ENCODE results near the gene GAREM2.

The GAREM2 gene

DNA sequence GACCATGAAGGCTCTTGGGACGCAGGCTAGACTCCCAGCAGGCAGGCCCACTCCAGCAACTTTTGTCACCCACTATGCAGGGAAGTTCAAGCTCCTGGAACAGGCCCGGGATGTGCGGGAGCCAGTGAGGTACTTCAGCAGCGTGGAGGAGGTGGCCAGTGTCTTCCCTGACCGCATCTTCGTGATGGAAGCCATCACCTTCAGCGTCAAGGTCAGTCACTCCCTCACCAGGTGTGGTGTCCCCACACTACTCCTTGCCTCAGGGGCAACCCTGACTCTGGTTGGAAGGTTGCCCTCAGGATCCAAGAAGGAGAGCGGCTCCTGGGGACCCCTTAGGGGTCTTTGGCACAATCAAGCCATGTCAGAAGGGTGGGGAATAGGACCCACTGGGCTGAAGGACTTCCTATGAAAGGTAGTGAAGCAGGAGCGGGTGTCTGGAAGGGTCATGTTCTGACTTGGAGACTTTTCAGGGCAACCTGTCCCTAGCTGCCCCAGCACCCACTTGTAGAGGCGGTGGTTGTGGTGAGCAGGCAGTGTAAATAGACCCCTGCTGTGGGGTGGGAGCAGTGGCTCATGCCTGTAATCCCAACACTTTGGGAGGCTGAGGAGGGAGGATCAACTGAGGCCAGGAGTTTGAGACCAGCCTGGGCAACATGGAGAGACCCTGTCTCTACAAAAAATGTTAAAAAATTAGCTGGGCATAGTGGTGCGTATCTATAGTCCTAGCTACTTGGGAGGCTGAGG is 10.2 kb downstream of the GAREM2 start:
- no peak for DNase-seq (ENCODE audit: low read depth in 1 of 2, low spot score in 1 of 2)
- Histone ChIP-seq H3K27ac (replicated peaks) (no peak overlapping the region), H3K27me3 (ENCODE audit: insufficient read depth, poor library complexity, severe bottlenecking) (peaks cover 6% of the 10 kb centered on the region), H3K4me3 (replicated peaks; ENCODE audit: insufficient read depth, low read length) (no peak overlapping the region)
- no peak for TF ChIP-seq REST (IDR thresholded peaks at IDR 0.05; ENCODE audit: insufficient replicate concordance, low read depth)

- no peak for DNase-seq (ENCODE audit: low read depth in 1 of 2, low spot score in 1 of 2)
- TF ChIP-seq POLR2AphosphoS5 (IDR thresholded peaks at IDR 0.05; ENCODE audit: low read depth) (no peak), GABPA (IDR thresholded peaks at IDR 0.05; ENCODE audit: low read depth) (no peak), CTCF (IDR thresholded peaks at IDR 0.05; ENCODE audit: insufficient read depth, low read length) (no peak), SPI1 (IDR thresholded peaks at IDR 0.05; ENCODE audit: borderline replicate concordance, low read depth) (no peak), REST (IDR thresholded peaks at IDR 0.05; ENCODE audit: insufficient replicate concordance, low read depth) (no peak)
- H3K27ac ChIP-seq (replicated peaks), result no peak overlapping the region
- H3K27me3 ChIP-seq (ENCODE audit: insufficient read depth, poor library complexity, severe bottlenecking), result peaks cover 2% of the 10 kb centered on the region
- H3K4me3 ChIP-seq (replicated peaks; ENCODE audit: insufficient read depth, low read length), result peak overlapping the region; percentile 32
These were observed 11.2 kb downstream of the GAREM2 start for GRCh38 chr2:26184121-26184520.

GRCh38 chr2:26184555-26185303 is 11.8 kb downstream of the GAREM2 start:
- no peaks in the 10 kb centered on the region for H3K27me3 ChIP-seq (ENCODE audit: insufficient read depth, poor library complexity, severe bottlenecking)
- TF ChIP-seq REST (IDR thresholded peaks at IDR 0.05; ENCODE audit: insufficient replicate concordance, low read depth) (no peak), CTCF (IDR thresholded peaks at IDR 0.05; ENCODE audit: insufficient read depth, low read length) (peak; percentile 62), SPI1 (IDR thresholded peaks at IDR 0.05; ENCODE audit: borderline replicate concordance, low read depth) (peak; percentile 23; the same call in 1 of the 2 replicates), POLR2AphosphoS5 (IDR thresholded peaks at IDR 0.05; ENCODE audit: low read depth) (no peak)
- DNase-seq (ENCODE audit: low read depth in 1 of 2, low spot score in 1 of 2), result peak; percentile 80 to 81
- no peak overlapping the region for H3K27ac ChIP-seq (replicated peaks)
- peak overlapping the region; percentile 40 for H3K4me3 ChIP-seq (replicated peaks; ENCODE audit: insufficient read depth, low read length)
